ENCODE results near the gene PRG2. TPM values are rescaled to one million over a fixed set of nuclear protein-coding genes. Genes with fewer than 3 reads are reported as not detected.
"Not testable (repeated sequence)": the region's sequence is repeated elsewhere in the genome, so short reads cannot be mapped to it uniquely, and the experiment has no call there.

Gene PRG2
- polyA plus RNA-seq, 5 donors, result 1.2 to 1.8 (median 1.3) TPM

DNA sequence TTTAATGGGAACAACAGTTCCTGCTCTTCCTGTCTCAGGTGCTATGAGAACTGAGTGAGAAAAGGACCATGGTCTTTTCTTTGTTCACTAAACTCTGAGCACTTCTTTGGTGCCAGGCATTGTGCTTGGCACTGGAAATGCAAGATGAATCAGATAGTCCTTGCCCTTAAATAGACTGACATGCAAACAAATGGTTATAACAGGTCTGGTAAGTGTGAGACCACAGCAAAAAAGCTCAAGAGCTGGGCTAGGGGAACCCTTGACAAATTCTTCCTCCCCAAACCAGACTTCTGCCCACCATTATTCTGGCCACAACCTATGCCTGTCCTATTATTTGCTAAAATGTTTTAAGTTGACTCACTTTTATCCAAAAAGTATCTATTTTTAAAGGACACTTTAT, 31.4 kb upstream of the PRG2 start:
- no peak for DNase-seq

- DNase-seq, result no peak
These were observed 30.6 kb upstream of the PRG2 start for GRCh38 chr11:57421066-57421465.

DNA sequence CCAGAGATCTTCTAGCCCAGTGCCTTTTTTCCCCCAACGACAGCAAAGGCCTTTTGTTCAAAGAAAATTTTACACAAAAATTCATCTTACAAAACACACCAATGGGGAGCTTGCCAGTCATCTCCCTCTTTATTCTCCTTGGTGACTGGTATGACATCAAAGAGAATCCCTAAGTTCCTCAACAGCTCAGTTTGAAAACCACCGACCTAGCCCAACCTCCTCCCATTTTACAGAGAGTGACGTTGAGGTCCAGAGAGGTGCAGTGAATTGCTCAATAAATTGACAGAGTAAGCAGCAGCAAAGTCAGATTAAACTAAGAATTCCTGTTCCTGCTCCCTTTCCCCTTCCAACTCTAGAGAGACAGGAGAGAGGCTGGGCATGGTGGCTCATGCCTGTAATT, 28.7 kb upstream of the PRG2 start:
- no peak for DNase-seq

DNA sequence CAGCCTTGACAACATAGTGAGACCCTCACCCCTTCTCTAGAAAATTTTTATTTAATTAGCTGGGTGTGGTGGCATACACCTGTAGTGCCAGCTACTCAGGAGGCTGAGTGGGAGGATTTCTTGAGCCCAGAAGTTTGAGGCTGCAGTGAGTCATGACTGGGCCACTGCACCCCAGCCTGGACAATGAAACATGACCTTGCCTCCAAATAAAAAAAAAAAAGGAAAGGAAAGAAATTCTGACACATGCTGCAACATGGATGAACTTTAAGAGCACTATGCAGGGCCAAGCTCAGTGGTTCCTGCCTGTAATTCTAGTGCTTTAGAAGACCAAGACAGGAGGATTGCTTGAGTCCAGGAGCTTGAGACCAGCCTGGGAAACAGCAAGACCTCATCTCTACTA, 27.7 kb upstream of the PRG2 start:
- DNase-seq, result no peak

DNA sequence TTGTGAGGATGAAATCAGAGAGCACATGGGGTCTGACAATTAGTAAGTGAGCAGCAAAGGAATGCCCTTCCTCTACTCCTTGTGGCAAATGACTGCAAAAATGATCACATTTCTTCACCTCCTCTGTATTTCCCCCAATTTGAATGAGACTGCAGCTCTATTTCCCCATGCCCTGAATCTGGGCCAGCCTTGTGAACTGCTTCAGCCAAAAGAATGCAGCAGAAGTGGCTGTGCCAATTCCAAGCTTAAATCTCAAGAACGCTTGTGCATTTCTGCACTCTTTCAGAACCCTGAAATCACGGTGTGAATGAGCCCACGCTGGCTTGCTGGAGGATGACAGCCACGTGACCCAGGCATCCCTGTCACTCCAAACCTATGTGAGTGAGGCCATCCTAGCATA, 26.6 kb upstream of the PRG2 start:
- DNase-seq, result peak in 1 of 2 donors; percentile 50

- DNase-seq, result no peak
These were observed 26.0 kb upstream of the PRG2 start for GRCh38 chr11:57416436-57416835.

- DNase-seq, result no peak
These were observed 24.3 kb upstream of the PRG2 start for GRCh38 chr11:57414612-57415212.

DNA sequence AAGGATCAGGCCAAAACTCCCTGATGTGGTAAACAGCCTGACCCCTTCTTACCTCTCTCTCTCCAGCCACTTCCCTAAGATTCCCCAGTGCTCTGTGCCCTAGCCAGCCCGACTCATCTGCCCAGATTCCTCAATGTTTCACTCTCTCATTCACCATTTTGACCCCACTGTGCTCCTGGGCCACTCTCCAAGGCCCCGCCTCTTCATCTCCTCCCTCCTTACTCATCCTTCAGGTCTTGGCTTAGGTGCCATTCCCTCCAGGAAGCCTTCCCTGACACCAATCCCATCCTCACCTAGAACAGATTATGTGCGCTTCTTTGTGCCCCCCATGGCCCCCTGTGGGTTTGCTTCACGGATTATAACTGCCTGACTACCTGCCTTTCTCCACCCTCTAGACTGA, 23.2 kb upstream of the PRG2 start:
- no peak for DNase-seq

DNA sequence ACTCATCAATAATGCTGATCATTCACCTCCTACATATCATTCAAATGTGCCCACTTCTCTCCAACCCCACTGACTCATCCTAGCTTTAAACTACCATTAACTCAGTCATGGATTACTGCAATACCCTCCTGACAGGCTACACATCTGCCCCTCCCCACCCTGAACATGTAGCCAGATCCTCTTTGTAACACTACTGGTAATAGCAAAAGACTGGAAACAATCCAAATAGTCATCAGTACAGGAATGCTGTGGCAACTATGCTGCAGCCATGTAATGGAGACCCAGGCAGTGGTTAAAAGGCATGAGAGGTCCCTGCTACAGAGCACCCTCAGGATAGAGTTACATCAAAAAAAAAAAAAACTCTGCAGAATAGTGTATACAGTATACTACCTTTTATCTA, 19.8 kb upstream of the PRG2 start:
- DNase-seq, result no peak

DNA sequence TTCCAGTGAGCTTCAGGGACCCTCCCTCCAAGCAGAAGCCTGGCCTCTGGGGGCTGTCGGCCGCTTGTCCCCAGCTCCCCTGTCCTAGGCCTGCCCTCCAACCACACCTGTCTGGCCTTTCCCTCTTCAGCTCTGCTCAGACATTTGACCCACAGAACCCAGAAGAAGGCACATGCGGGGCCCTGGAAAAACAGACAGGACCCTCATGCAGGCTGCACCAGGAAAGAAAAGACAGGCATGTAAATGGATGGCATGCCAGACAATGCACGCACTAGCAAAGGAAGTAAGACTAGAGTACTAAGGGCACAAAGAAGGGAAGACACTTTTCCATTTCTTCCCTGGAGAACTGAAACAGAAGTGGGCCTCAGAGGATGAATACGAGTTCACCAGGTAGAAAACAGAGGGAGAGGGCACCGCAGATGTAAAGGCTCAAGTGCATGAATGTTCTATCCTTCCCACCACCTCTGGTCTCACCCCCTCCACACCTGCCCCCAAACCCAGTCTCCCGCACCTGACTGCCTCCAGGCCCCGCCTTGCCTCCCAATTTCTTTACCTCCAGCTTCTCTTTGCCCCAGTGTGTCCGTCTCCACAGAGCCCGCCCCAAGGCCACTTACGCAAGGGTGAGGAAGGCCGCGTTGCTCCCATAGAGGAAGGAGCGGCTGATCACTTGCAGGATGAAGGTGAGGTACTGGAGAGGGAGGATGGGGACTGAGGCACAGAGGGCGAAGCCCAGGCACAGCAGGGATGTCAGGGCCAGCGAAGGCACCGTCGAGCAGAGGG, 19.1 kb upstream of the PRG2 start:
- DNase-seq, result no peak

DNA sequence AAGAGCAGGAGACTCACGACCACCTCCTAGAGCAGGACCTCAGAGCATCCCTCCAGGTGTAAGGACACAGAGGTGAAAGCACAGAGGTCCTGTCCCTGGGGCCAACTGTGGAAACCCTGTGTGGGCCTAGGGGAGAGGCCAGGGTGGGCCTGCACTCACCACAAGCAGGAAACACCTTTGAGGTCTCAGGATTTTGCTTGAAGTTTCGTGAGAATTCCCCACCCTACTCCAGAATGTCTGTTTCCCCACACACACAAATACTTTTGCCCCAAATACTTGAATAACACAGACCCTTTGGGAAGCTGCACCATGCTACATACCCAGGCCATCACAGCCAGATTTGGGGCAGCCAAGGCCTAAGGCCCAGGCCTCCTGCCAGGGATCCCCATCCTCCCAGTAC, 18.3 kb upstream of the PRG2 start:
- DNase-seq, result no peak

DNA sequence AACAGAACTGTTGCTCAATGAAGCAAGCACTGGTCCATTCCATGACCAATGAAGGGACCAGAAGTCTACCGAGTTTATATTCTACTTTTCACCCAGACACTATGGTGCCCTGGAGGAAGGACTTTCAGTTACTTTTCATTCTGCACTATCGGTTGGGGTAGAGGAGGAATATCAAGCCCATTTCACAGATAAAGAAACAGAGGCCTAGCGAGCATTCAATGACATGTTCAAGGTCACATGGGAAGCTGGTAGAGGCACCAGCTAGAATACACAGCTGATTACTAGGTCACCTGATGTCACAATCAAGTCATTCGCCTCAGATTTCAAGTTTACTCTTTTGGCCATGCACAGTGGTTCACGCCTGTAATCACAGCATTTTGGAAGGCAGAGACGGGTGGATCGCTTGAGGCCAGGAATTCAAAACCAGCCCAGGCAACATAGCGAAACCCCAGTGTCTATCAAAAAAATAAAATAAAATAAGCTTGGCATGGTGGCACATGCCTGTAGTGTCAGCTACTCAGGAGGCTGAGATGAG, 17.6 kb upstream of the PRG2 start:
- no peak for DNase-seq

DNA sequence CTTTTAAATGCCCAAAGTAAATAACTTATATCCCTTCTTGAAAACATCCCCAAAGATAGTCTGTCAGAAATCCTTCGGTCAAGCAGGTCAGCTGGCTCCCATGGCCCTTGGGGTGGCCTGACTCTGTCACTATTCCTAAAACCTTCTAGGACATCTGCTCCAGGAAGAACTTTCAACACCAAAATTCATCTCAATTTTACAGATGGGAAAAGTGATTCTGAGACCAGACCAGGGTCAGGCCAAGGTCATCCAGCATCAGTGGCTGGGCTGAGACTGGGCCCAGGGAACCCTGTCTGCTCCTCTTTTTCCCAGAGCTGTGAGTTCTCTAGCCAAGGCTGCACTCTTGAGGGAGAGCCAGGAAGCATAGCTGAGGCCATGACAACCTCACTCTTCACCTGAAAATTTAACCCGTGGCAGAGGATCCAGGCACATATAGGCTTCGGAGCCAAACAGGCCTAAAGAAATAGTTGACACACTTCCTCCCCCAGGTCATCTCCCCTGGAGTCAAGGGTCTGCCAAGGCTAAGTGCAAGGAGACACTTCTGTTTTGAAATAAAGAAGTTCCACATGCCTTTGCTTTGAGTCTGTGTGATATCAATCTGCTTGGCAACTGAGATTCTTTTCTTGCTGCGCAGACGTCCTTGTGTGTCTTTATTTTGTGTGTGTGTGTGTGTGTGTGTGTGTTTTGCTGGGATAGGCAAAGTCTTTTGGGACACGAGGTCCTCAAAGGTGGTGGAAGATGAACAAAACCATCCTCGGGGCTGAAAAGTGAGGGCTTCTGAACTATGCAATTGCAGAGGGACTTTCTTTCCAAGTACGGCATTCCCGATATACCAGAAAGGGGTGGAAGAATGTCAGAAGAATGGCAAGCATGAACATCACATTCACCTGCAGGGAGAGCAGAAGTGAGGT, 16.8 kb upstream of the PRG2 start:
- DNase-seq, result no peak

GRCh38 chr11:57406337-57406904, 16.0 kb upstream of the PRG2 start:
- DNase-seq, result no peak

DNA sequence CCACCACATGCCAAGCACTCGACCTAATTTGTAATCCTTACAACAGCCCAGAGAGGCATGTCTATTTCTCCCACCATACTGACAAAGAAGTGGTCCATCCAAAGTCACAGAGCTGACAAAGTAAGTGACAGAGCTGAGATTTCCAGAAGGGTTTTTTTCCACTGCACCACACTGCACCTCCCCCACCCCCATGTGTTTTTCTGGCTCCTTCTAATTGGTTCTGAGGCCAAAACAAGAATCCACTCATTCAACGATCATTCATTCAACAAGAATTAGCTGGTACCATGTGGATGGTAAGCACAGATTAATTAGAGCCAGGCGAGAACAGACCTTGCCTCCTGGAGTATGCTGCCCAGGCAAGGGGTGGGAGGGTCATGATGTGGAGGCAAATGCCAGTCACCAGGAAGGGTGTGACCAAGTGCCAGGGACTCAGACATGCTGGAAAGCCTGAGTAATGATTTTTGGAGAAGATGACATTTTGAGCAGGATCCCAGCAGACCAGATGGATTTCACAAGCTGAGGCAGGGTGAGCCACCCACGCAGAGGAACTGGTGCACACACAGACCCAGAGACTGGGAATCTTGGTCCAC, 14.9 kb upstream of the PRG2 start:
- no peak for DNase-seq

- no peak for DNase-seq
These were observed 13.3 kb upstream of the PRG2 start for GRCh38 chr11:57403802-57404147.

- DNase-seq, result not testable (repeated sequence)
These were observed 12.8 kb upstream of the PRG2 start for GRCh38 chr11:57403003-57403801.

GRCh38 chr11:57402188-57403002, 11.9 kb upstream of the PRG2 start:
- no peak for DNase-seq

DNA sequence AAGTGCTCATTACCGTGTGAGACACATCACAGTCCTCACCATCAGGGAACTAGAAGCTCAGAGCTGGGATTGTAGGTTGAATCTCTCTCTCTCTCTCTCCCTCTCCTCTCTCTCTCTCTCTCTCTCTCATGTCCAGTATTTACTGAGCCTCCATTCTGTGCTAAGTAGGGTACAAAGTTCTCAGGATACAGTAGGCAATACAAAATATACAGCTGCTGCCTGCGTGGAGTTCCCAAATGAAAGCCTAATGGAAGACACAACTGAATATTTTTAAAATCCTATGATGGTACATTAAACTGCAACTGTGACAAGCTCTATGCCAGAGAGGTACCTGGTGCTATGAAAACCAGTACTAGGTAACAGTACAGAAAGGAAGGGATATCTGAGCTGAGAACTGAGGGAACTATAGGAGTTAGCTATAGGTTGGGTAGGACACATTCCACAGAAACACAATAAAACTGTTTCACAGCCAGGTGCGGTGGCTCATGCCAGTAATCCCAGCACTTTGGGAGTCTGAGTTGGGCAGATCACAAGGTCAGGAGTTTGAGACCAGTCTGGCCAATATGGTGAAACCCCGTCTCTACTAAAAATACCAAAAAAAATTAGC, 9.6 kb upstream of the PRG2 start:
- no peak for DNase-seq

DNA sequence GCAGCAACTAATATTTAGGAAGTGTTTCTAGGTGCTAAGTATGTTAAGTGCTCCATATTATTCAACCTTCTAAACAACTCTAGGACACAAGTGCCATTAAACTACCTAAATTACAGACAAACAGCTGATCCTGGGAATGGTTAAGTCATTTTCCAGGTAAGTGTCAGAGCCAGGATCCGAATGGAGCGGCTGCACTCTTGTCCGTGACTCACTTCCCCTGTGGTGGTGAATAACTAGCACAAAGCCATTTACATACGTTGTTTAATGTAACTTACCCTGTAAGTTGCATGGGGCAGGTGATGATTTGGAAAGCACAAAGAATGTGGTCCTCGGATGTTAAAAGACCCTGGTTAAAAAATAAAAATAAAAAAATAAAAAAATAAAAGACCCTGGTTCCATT, 8.8 kb upstream of the PRG2 start:
- no peak for DNase-seq
